H9 (cell line): ENCODE measurements around the gene TYW5. TPM values are rescaled to one million over a fixed set of nuclear protein-coding genes. Genes with fewer than 3 reads are reported as not detected.

Experiments
- DNase-seq: peaks from one replicate; pipeline ENCODE4 v3.0.0-alpha.2; 2017
- H2AFZ ChIP-seq: one replicate; pipeline ENCODE4 v1.6.1; 2013; ENCODE audit warnings: mild to moderate bottlenecking, low read length, control low read depth, moderate library complexity
- H2AK5ac ChIP-seq: 2 replicates; pipeline ENCODE4 v1.6.1; 2013; ENCODE audit warnings: low read length, control low read depth, mixed read lengths; ENCODE audit not compliant: insufficient read length
- H2BK120ac ChIP-seq: one replicate; pipeline ENCODE4 v1.6.1; 2013; ENCODE audit warnings: low read depth, mild to moderate bottlenecking, low read length, control low read depth, inconsistent platforms; ENCODE audit not compliant: poor library complexity, severe bottlenecking
- H2BK12ac ChIP-seq: 2 replicates; pipeline ENCODE4 v1.6.1; 2013; ENCODE audit warnings: low read length, control low read depth, mixed read lengths, low read depth; ENCODE audit not compliant: insufficient read length
- H2BK15ac ChIP-seq: 2 replicates; pipeline ENCODE4 v1.6.1; 2013; ENCODE audit warnings: low read depth, low read length, control low read depth
- H2BK20ac ChIP-seq: one replicate; pipeline ENCODE4 v1.6.1; 2013; ENCODE audit warnings: low read depth, mild to moderate bottlenecking, low read length, control low read depth, inconsistent platforms; ENCODE audit not compliant: poor library complexity, severe bottlenecking
- H2BK5ac ChIP-seq: 2 replicates; pipeline ENCODE4 v1.6.1; 2013; ENCODE audit warnings: low read length, control low read depth, mixed read lengths; ENCODE audit not compliant: insufficient read length
- H3K14ac ChIP-seq: 2 replicates; pipeline ENCODE4 v1.6.1; 2013; ENCODE audit warnings: low read length, control low read depth; ENCODE audit not compliant: insufficient read depth
- H3K18ac ChIP-seq: 2 replicates; pipeline ENCODE4 v1.6.1; 2013; ENCODE audit warnings: low read depth, mild to moderate bottlenecking, mixed read lengths, low read length, control low read depth; ENCODE audit not compliant: insufficient read length
- H3K23ac ChIP-seq: 2 replicates; pipeline ENCODE4 v1.6.1; 2013; ENCODE audit warnings: low read length, control low read depth, mixed read lengths, low read depth; ENCODE audit not compliant: insufficient read length
- H3K23me2 ChIP-seq: 2 replicates; pipeline ENCODE4 v1.6.1; 2013; ENCODE audit warnings: low read depth, mild to moderate bottlenecking, mixed read lengths, low read length, control low read depth; ENCODE audit not compliant: insufficient read length, poor library complexity, severe bottlenecking
- H3K27ac ChIP-seq: 2 replicates; pipeline ENCODE4 v1.5.1; 2013; ENCODE audit warnings: low read length, control low read depth, mixed read lengths, low read depth; ENCODE audit not compliant: insufficient read length
- H3K27me3 ChIP-seq: 2 replicates; pipeline ENCODE4 v1.6.1; 2013; ENCODE audit warnings: low read length, control low read depth, inconsistent platforms; ENCODE audit not compliant: insufficient read depth
- H3K4ac ChIP-seq: 2 replicates; pipeline ENCODE4 v1.6.1; 2013; ENCODE audit warnings: low read depth, mild to moderate bottlenecking, control low read depth, inconsistent platforms, low read length, moderate library complexity
- H3K4me1 ChIP-seq: 2 replicates; pipeline ENCODE4 v1.6.1; 2013; ENCODE audit warnings: low read length, control low read depth, inconsistent platforms; ENCODE audit not compliant: insufficient read depth
- H3K4me2 ChIP-seq: 2 replicates; pipeline ENCODE4 v1.6.1; 2013; ENCODE audit warnings: low read length, control low read depth, mixed read lengths; ENCODE audit not compliant: insufficient read length, insufficient read depth
- H3K56ac ChIP-seq: 2 replicates; pipeline ENCODE4 v1.6.1; 2013; ENCODE audit warnings: low read depth, mild to moderate bottlenecking, mixed read lengths, low read length, control low read depth; ENCODE audit not compliant: insufficient read length
- H3K79me1 ChIP-seq: 2 replicates; pipeline ENCODE4 v1.6.1; 2013; ENCODE audit warnings: low read depth, mild to moderate bottlenecking, moderate library complexity, low read length, control low read depth, inconsistent platforms; ENCODE audit not compliant: insufficient read depth, poor library complexity, severe bottlenecking
- H3K79me2 ChIP-seq: 2 replicates; pipeline ENCODE4 v1.6.1; 2013; ENCODE audit warnings: low read length, control low read depth, inconsistent platforms; ENCODE audit not compliant: insufficient read depth
- H3K9ac ChIP-seq: 2 replicates; pipeline ENCODE4 v1.6.1; 2013; ENCODE audit warnings: low read length, control low read depth, mixed read lengths; ENCODE audit not compliant: insufficient read length; ENCODE audit errors: extremely low read depth
- H3K9me3 ChIP-seq: one replicate; pipeline ENCODE4 v1.6.1; 2013; ENCODE audit warnings: low read depth, low read length, inconsistent platforms; ENCODE audit not compliant: control insufficient read depth
- H3T11ph ChIP-seq: one replicate; pipeline ENCODE4 v1.6.1; 2013; ENCODE audit warnings: mild to moderate bottlenecking, low read length, control low read depth, inconsistent platforms
- H4K20me1 ChIP-seq: one replicate; pipeline ENCODE4 v1.6.1; 2013; ENCODE audit not compliant: control insufficient read depth, insufficient read length, insufficient read depth
- H4K5ac ChIP-seq: 2 replicates; pipeline ENCODE4 v1.6.1; 2013; ENCODE audit warnings: low read depth, mild to moderate bottlenecking, mixed read lengths, low read length, control low read depth; ENCODE audit not compliant: insufficient read length
- H4K8ac ChIP-seq: replicated peaks from 2 replicates; pipeline ENCODE4 v1.6.1; 2013; ENCODE audit warnings: low read length, control low read depth, mixed read lengths, low read depth; ENCODE audit not compliant: insufficient read length
- H4K91ac ChIP-seq: 2 replicates; pipeline ENCODE4 v1.6.1; 2013; ENCODE audit warnings: low read depth, mild to moderate bottlenecking, moderate library complexity, mixed read lengths, low read length, control low read depth; ENCODE audit not compliant: insufficient read length
- H3K27ac Mint-ChIP-seq, 3 experiments: 2 replicates in 2 of 3; 3 replicates in 1 of 3; pipeline ENCODE4 v1.8.0; 2020 to 2021; ENCODE audit warnings: mixed read lengths in 3 of 3, mild to moderate bottlenecking in 1 of 3, moderate library complexity in 1 of 3
- H3K27me3 Mint-ChIP-seq: 2 replicates; pipeline ENCODE4 v1.8.0; 2021; ENCODE audit warnings: low read depth, mild to moderate bottlenecking, moderate library complexity, mixed read lengths
- H3K36me3 Mint-ChIP-seq, 3 experiments: 2 replicates in 2 of 3; 3 replicates in 1 of 3; pipeline ENCODE4 v1.8.0; 2020 to 2021; ENCODE audit warnings: low read depth in 3 of 3, mixed read lengths in 3 of 3; ENCODE audit not compliant: insufficient read depth in 1 of 3
- H3K4me1 Mint-ChIP-seq, 2 experiments: 2 replicates each; pipeline ENCODE4 v1.8.0; 2020; ENCODE audit warnings: mixed read lengths in 2 of 2
- H3K4me3 Mint-ChIP-seq, 2 experiments: 2 replicates in 1 of 2; 3 replicates in 1 of 2; pipeline ENCODE4 v1.8.0; 2020 to 2021; ENCODE audit warnings: mild to moderate bottlenecking in 2 of 2, mixed read lengths in 2 of 2, moderate library complexity in 1 of 2
- H3K9me3 Mint-ChIP-seq, 2 experiments: 2 replicates in 1 of 2; 3 replicates in 1 of 2; pipeline ENCODE4 v1.8.0; 2020; ENCODE audit warnings: mild to moderate bottlenecking in 2 of 2, mixed read lengths in 2 of 2, moderate library complexity in 1 of 2
- WGBS: extraction: QIAGEN DNeasy Blood & Tissue Kit; methylation state at CpG from one replicate; pipeline ENCODE4 v1.1.7; 2013; ENCODE audit warnings: missing lambda C conversion rate, low lambda C conversion rate, mixed read lengths; ENCODE audit not compliant: insufficient read length; ENCODE audit errors: extremely low coverage; 5-methylcytosine and 5-hydroxymethylcytosine counted together
- total RNA-seq: library from RNA; stranded (reverse); gene quantifications from 2 replicates; pipeline ENCODE4 v1.2.1, GENCODE V29; 2021
- TF ChIP-seq, protein P1 (sequence below): fragments of 200-600 bp; sonication (generic); conservative IDR thresholded peaks from 3 replicates; pipeline ENCODE4 v1.8.0; 2021; ENCODE audit warnings: antibody characterized with exemption, mild to moderate bottlenecking

Gene TYW5
- total RNA-seq, 1 experiment from 2014 or later: 17.7 TPM

DNA sequence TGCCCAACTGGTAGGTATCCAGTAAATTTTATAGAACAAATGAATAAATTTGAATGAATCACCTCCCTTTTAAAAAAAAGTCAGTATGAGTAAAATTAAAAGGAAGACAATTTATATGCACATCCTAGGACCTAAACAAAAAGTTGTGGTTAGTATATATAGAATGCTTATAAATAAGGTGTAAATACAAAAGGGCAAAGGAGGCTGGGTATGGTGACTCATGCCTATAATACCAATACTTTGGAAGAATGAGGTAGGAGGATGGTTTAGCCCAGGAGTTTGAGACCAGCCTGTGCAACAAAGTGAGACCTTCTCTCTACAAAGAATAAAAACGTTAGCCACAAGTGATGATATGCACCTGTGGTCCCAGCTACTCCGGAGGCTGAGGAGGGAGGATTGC lies 31.4 kb downstream of the TYW5 start:
- no peak overlapping the region for H3T11ph ChIP-seq
- no peaks in the 10 kb centered on the region for H3K27me3 ChIP-seq
- H2BK12ac ChIP-seq: no peak overlapping the region
- peaks cover 25 to 42% (median 37%) of the 10 kb centered on the region in 3 experiments for H3K36me3 Mint-ChIP-seq
- H3K79me1 ChIP-seq: peaks cover 4% of the 10 kb centered on the region
- H2BK15ac ChIP-seq: no peak overlapping the region
- no peak overlapping the region for H3K56ac ChIP-seq
- no peaks in the 10 kb centered on the region for H3K9me3 Mint-ChIP-seq
- no peak overlapping the region for H3K14ac ChIP-seq
- H3K4me2 ChIP-seq: no peak overlapping the region
- peaks cover 12% of the 10 kb centered on the region; the same call in 1 of the 2 replicates for H3K79me2 ChIP-seq
- H3K4me1 Mint-ChIP-seq: peaks cover 37 to 40% of the 10 kb centered on the region in 2 experiments
- peak overlapping the region in 1 of 3 experiments; percentile 78; a peak in 1 of 7 replicates for H3K27ac Mint-ChIP-seq
- no peak overlapping the region for H2AK5ac ChIP-seq
- H3K9me3 ChIP-seq: no peaks in the 10 kb centered on the region
- TF ChIP-seq, protein P1, sequence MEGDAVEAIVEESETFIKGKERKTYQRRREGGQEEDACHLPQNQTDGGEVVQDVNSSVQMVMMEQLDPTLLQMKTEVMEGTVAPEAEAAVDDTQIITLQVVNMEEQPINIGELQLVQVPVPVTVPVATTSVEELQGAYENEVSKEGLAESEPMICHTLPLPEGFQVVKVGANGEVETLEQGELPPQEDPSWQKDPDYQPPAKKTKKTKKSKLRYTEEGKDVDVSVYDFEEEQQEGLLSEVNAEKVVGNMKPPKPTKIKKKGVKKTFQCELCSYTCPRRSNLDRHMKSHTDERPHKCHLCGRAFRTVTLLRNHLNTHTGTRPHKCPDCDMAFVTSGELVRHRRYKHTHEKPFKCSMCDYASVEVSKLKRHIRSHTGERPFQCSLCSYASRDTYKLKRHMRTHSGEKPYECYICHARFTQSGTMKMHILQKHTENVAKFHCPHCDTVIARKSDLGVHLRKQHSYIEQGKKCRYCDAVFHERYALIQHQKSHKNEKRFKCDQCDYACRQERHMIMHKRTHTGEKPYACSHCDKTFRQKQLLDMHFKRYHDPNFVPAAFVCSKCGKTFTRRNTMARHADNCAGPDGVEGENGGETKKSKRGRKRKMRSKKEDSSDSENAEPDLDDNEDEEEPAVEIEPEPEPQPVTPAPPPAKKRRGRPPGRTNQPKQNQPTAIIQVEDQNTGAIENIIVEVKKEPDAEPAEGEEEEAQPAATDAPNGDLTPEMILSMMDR: no peak
- no peak overlapping the region for H3K4me3 Mint-ChIP-seq
- no peaks in the 10 kb centered on the region for H4K20me1 ChIP-seq
- no peak overlapping the region for H2BK20ac ChIP-seq
- no peak overlapping the region for H3K4ac ChIP-seq
- H2AFZ ChIP-seq: no peak overlapping the region
- no peak overlapping the region for H3K9ac ChIP-seq
- no peak overlapping the region for H2BK120ac ChIP-seq
- H3K27ac ChIP-seq: no peak overlapping the region
- H2BK5ac ChIP-seq: no peak overlapping the region
- H3K23me2 ChIP-seq: no peaks in the 10 kb centered on the region
- H3K18ac ChIP-seq: no peak overlapping the region
- H4K8ac ChIP-seq: no peak overlapping the region
- H4K5ac ChIP-seq: no peak overlapping the region
- no peak overlapping the region for H4K91ac ChIP-seq
- H3K4me1 ChIP-seq: no peaks in the 10 kb centered on the region
- WGBS: no CpG with 5 or more reads among the region's 2 CpGs
- no peak overlapping the region for H3K23ac ChIP-seq
- H3K27me3 Mint-ChIP-seq: no peaks in the 10 kb centered on the region
- no peak for DNase-seq
